ENCODE measurements around the gene TRHDE.

DNA sequence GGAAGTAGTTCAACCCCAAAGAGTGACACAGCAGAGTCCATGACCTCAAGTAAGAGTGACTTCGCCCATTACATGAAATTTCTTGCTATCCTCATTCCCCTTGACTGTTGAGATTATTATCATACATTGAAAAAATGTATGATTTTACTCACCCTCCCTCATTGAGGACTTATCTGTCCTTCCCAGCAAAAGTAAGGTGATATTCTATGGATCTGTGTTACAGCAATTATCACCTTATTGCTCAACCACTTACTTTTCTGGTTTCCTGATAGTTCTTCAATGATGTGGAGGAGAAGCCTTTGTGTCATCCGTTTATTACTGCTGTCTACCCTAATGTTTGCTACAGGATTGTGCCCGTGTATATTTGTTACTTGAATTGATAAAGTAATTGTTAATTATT lies 306.2 kb downstream of the TRHDE start:
- TF ChIP-seq GATA2 (IDR thresholded peaks at IDR 0.05; ENCODE audit: low read depth, low read length): no peak
- no peak for TF ChIP-seq GATA3 (IDR thresholded peaks at IDR 0.05; ENCODE audit: low read depth, low read length)
